GM23338 (cell line): ENCODE results near the gene CFAP141. TPM values are rescaled to one million over a fixed set of nuclear protein-coding genes. Genes with fewer than 3 reads are reported as not detected.

Experiments
- ATAC-seq: fragments of 200-7000 bp; cut with Tn5 transposase; 3 replicates; pipeline ENCODE4 v1.9.1; 2020
- DNase-seq: peaks from one replicate; pipeline ENCODE4 v3.0.0-alpha.2; 2015; ENCODE audit warnings: low spot score
- H2AFZ ChIP-seq: fragments of 200-600 bp; sonication (generic); 2 replicates; pipeline ENCODE4 v1.8.0; 2016; ENCODE audit warnings: antibody characterized with exemption, mild to moderate bottlenecking, moderate library complexity
- H3F3A ChIP-seq: fragments of 200-600 bp; sonication (generic); replicated peaks from 2 replicates; pipeline ENCODE4 v1.8.0; 2017; ENCODE audit warnings: antibody characterized with exemption, mixed run types, low read depth
- H3K27ac ChIP-seq: fragments of 200-600 bp; sonication (generic); 2 replicates; pipeline ENCODE4 v1.6.1; 2016; ENCODE audit warnings: low read depth
- H3K27me3 ChIP-seq: fragments of 200-600 bp; sonication (generic); 2 replicates; pipeline ENCODE4 v1.8.0; 2016; ENCODE audit warnings: mild to moderate bottlenecking, mixed run types, moderate library complexity; ENCODE audit not compliant: insufficient read depth
- H3K36me3 ChIP-seq: fragments of 200-600 bp; sonication (generic); 2 replicates; pipeline ENCODE4 v1.8.0; 2016; ENCODE audit warnings: mild to moderate bottlenecking; ENCODE audit not compliant: insufficient read depth
- H3K4me1 ChIP-seq: fragments of 200-600 bp; sonication (generic); 2 replicates; pipeline ENCODE4 v1.8.0; 2016; ENCODE audit warnings: mild to moderate bottlenecking, moderate library complexity; ENCODE audit not compliant: insufficient read depth
- H3K4me2 ChIP-seq: fragments of 200-600 bp; sonication (generic); 2 replicates; pipeline ENCODE4 v1.7.1; 2017; ENCODE audit warnings: mixed run types
- H3K4me3 ChIP-seq: fragments of 200-600 bp; sonication (generic); 2 replicates; pipeline ENCODE4 v1.6.1; 2016; ENCODE audit warnings: mixed run types
- H3K79me2 ChIP-seq: fragments of 200-600 bp; sonication (generic); replicated peaks from 2 replicates; pipeline ENCODE4 v1.8.0; 2017; ENCODE audit warnings: mild to moderate bottlenecking; ENCODE audit not compliant: insufficient read depth
- H3K9me2 ChIP-seq: fragments of 200-600 bp; sonication (generic); 2 replicates; pipeline ENCODE4 v1.8.0; 2017; ENCODE audit not compliant: insufficient read depth
- H4K20me1 ChIP-seq: fragments of 200-600 bp; sonication (generic); replicated peaks from 2 replicates; pipeline ENCODE4 v1.8.0; 2017; ENCODE audit warnings: mild to moderate bottlenecking; ENCODE audit not compliant: insufficient read depth
- H3K27ac Mint-ChIP-seq: 2 replicates; pipeline ENCODE4 v1.8.0; 2020; ENCODE audit warnings: inconsistent platforms, mild to moderate bottlenecking, moderate library complexity, mixed read lengths
- H3K27me3 Mint-ChIP-seq: 3 replicates; pipeline ENCODE4 v1.8.0; 2022; ENCODE audit warnings: low read depth, mild to moderate bottlenecking, moderate library complexity, mixed read lengths, inconsistent platforms; ENCODE audit not compliant: insufficient read depth, poor library complexity
- H3K36me3 Mint-ChIP-seq: 3 replicates; pipeline ENCODE4 v1.8.0; 2021; ENCODE audit warnings: low read depth, mild to moderate bottlenecking, inconsistent platforms, moderate library complexity, mixed read lengths
- H3K4me1 Mint-ChIP-seq: 3 replicates; pipeline ENCODE4 v1.8.0; 2020; ENCODE audit warnings: mild to moderate bottlenecking, inconsistent platforms, mixed read lengths
- H3K4me3 Mint-ChIP-seq: 3 replicates; pipeline ENCODE4 v1.8.0; 2021; ENCODE audit warnings: moderate library complexity, mild to moderate bottlenecking, inconsistent platforms, mixed read lengths
- H3K9me3 Mint-ChIP-seq: 3 replicates; pipeline ENCODE4 v1.8.0; 2020; ENCODE audit warnings: moderate library complexity, mild to moderate bottlenecking, inconsistent platforms, mixed read lengths
- CREB1 ChIP-seq: fragments of 250-450 bp; sonication (Bioruptor Pico); IDR thresholded peaks from 2 replicates; pipeline ENCODE4 v1.5.0; 2020; ENCODE audit warnings: low read depth, mild to moderate bottlenecking, moderate library complexity
- EZH2 ChIP-seq: fragments of 200-600 bp; sonication (generic); IDR thresholded peaks from one replicate; pipeline ENCODE4 v1.8.0; 2017; ENCODE audit warnings: antibody characterized with exemption, mild to moderate bottlenecking, low read depth; ENCODE audit not compliant: unreplicated experiment
- EZH2phosphoT487 ChIP-seq: fragments of 200-600 bp; sonication (generic); IDR thresholded peaks from one replicate; pipeline ENCODE4 v1.8.1; 2018; ENCODE audit warnings: antibody characterized with exemption; ENCODE audit not compliant: unreplicated experiment
- JUNB ChIP-seq: IDR thresholded peaks from one replicate; pipeline ENCODE4 v1.6.1; 2016; ENCODE audit warnings: antibody characterized with exemption; ENCODE audit not compliant: unreplicated experiment
- POLR2AphosphoS5 ChIP-seq: IDR thresholded peaks from 2 replicates; pipeline ENCODE4 v1.6.1; 2016; ENCODE audit warnings: antibody characterized with exemption, low read depth
- STAT1 ChIP-seq: IDR thresholded peaks from one replicate; pipeline ENCODE4 v1.6.1; 2016; ENCODE audit warnings: antibody characterized with exemption; ENCODE audit not compliant: unreplicated experiment
- ZNF114 ChIP-seq: fragments of 250-450 bp; sonication (Bioruptor Pico); IDR thresholded peaks from 2 replicates; pipeline ENCODE4 v1.5.0; 2020; ENCODE audit warnings: mild to moderate bottlenecking, moderate library complexity
- ZNF331 ChIP-seq: fragments of 250-450 bp; sonication (Bioruptor Pico); IDR thresholded peaks from 2 replicates; pipeline ENCODE4 v1.5.0; 2020; ENCODE audit warnings: low read depth, mild to moderate bottlenecking, moderate library complexity
- polyA plus RNA-seq: library from polyadenylated mRNA; unstranded; fragments of >200 nt; fragmentation: Nextera tagmentation; extraction: Ambion mirVana; gene quantifications from 2 replicates; pipeline ENCODE4 v1.2.1, GENCODE V29; 2016
- total RNA-seq: library from RNA; depleted of rRNA; stranded (reverse); fragments of >200 nt; shearing (Covaris generic); gene quantifications from 2 replicates; pipeline ENCODE4 v1.2.3, GENCODE V29; 2014
- TF ChIP-seq, protein P1 (sequence below): IDR thresholded peaks from one replicate; pipeline ENCODE4 v1.6.1; 2018; ENCODE audit warnings: antibody characterized with exemption; ENCODE audit not compliant: unreplicated experiment
- TF ChIP-seq, protein P2 (sequence below), 2 experiments: fragments of 200-600 bp in 1 of 2; sonication (generic) in 1 of 2; conservative IDR thresholded peaks; 2 replicates each; pipeline versions ENCODE4 v1.5.1 to v1.6.1; 2016 to 2017; ENCODE audit warnings: antibody characterized with exemption in 2 of 2, low read depth in 2 of 2, mild to moderate bottlenecking in 2 of 2, moderate library complexity in 1 of 2
- TF ChIP-seq, protein P3 (sequence below): fragments of 250-450 bp; sonication (Bioruptor Pico); IDR thresholded peaks from 2 replicates; pipeline ENCODE4 v1.5.0; 2020; ENCODE audit warnings: mild to moderate bottlenecking, moderate library complexity
- TF ChIP-seq, protein P4 (sequence below): IDR thresholded peaks from 2 replicates; pipeline ENCODE4 v1.6.1; 2016; ENCODE audit warnings: antibody characterized with exemption

CFAP141 gene
- total and polyA plus RNA-seq, 2 experiments from 2014 or later, result not detected

- H4K20me1 ChIP-seq, result peaks cover 49% of the 10 kb centered on the region
Observed at GRCh38 chr1:154181944-154182343, 24.2 kb downstream of the CFAP141 start.

More at GRCh38 chr1:154181944-154182343, 24.2 kb downstream of the CFAP141 start:
- Mint-ChIP-seq H3K4me1 (peaks cover 67% of the 10 kb centered on the region), H3K4me3 (peak overlapping the region; percentile 100), H3K9me3 (peaks cover 4% of the 10 kb centered on the region; the same call in 1 of the 3 replicates), H3K36me3 (peaks cover 43% of the 10 kb centered on the region), H3K27ac (peak overlapping the region; percentile 97), H3K27me3 (peaks cover 8% of the 10 kb centered on the region)
- DNase-seq, result no peak
- ATAC-seq, result no peak
- peaks cover 60% of the 10 kb centered on the region for H3K79me2 ChIP-seq
- peaks cover 60% of the 10 kb centered on the region for H3K4me1 ChIP-seq
- peak overlapping the region; percentile 88 for H3K4me3 ChIP-seq
- no peaks in the 10 kb centered on the region for H3K27me3 ChIP-seq
- peaks cover 10% of the 10 kb centered on the region; the same call in 1 of the 2 replicates for H3K36me3 ChIP-seq
- H3K27ac ChIP-seq, result peak overlapping the region; percentile 88
- H3F3A ChIP-seq, result peaks cover 6% of the 10 kb centered on the region
- no peak overlapping the region for H2AFZ ChIP-seq
- peak overlapping the region; percentile 85 for H3K4me2 ChIP-seq
- TF ChIP-seq ZNF114 (no peak), EZH2phosphoT487 (no peak), JUNB (no peak), POLR2AphosphoS5 (no peak), ZNF331 (CRISPR knock-in tag) (no peak), STAT1 (no peak), EZH2 (no peak), CREB1 (CRISPR knock-in tag) (no peak)
- TF ChIP-seq, protein P1, sequence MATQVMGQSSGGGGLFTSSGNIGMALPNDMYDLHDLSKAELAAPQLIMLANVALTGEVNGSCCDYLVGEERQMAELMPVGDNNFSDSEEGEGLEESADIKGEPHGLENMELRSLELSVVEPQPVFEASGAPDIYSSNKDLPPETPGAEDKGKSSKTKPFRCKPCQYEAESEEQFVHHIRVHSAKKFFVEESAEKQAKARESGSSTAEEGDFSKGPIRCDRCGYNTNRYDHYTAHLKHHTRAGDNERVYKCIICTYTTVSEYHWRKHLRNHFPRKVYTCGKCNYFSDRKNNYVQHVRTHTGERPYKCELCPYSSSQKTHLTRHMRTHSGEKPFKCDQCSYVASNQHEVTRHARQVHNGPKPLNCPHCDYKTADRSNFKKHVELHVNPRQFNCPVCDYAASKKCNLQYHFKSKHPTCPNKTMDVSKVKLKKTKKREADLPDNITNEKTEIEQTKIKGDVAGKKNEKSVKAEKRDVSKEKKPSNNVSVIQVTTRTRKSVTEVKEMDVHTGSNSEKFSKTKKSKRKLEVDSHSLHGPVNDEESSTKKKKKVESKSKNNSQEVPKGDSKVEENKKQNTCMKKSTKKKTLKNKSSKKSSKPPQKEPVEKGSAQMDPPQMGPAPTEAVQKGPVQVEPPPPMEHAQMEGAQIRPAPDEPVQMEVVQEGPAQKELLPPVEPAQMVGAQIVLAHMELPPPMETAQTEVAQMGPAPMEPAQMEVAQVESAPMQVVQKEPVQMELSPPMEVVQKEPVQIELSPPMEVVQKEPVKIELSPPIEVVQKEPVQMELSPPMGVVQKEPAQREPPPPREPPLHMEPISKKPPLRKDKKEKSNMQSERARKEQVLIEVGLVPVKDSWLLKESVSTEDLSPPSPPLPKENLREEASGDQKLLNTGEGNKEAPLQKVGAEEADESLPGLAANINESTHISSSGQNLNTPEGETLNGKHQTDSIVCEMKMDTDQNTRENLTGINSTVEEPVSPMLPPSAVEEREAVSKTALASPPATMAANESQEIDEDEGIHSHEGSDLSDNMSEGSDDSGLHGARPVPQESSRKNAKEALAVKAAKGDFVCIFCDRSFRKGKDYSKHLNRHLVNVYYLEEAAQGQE, result no peak
- TF ChIP-seq, protein P2, sequence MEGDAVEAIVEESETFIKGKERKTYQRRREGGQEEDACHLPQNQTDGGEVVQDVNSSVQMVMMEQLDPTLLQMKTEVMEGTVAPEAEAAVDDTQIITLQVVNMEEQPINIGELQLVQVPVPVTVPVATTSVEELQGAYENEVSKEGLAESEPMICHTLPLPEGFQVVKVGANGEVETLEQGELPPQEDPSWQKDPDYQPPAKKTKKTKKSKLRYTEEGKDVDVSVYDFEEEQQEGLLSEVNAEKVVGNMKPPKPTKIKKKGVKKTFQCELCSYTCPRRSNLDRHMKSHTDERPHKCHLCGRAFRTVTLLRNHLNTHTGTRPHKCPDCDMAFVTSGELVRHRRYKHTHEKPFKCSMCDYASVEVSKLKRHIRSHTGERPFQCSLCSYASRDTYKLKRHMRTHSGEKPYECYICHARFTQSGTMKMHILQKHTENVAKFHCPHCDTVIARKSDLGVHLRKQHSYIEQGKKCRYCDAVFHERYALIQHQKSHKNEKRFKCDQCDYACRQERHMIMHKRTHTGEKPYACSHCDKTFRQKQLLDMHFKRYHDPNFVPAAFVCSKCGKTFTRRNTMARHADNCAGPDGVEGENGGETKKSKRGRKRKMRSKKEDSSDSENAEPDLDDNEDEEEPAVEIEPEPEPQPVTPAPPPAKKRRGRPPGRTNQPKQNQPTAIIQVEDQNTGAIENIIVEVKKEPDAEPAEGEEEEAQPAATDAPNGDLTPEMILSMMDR (conservative IDR thresholded peaks at IDR 0.05; ENCODE audit: low read depth in 2 of 2), result no peak
- TF ChIP-seq, protein P3, sequence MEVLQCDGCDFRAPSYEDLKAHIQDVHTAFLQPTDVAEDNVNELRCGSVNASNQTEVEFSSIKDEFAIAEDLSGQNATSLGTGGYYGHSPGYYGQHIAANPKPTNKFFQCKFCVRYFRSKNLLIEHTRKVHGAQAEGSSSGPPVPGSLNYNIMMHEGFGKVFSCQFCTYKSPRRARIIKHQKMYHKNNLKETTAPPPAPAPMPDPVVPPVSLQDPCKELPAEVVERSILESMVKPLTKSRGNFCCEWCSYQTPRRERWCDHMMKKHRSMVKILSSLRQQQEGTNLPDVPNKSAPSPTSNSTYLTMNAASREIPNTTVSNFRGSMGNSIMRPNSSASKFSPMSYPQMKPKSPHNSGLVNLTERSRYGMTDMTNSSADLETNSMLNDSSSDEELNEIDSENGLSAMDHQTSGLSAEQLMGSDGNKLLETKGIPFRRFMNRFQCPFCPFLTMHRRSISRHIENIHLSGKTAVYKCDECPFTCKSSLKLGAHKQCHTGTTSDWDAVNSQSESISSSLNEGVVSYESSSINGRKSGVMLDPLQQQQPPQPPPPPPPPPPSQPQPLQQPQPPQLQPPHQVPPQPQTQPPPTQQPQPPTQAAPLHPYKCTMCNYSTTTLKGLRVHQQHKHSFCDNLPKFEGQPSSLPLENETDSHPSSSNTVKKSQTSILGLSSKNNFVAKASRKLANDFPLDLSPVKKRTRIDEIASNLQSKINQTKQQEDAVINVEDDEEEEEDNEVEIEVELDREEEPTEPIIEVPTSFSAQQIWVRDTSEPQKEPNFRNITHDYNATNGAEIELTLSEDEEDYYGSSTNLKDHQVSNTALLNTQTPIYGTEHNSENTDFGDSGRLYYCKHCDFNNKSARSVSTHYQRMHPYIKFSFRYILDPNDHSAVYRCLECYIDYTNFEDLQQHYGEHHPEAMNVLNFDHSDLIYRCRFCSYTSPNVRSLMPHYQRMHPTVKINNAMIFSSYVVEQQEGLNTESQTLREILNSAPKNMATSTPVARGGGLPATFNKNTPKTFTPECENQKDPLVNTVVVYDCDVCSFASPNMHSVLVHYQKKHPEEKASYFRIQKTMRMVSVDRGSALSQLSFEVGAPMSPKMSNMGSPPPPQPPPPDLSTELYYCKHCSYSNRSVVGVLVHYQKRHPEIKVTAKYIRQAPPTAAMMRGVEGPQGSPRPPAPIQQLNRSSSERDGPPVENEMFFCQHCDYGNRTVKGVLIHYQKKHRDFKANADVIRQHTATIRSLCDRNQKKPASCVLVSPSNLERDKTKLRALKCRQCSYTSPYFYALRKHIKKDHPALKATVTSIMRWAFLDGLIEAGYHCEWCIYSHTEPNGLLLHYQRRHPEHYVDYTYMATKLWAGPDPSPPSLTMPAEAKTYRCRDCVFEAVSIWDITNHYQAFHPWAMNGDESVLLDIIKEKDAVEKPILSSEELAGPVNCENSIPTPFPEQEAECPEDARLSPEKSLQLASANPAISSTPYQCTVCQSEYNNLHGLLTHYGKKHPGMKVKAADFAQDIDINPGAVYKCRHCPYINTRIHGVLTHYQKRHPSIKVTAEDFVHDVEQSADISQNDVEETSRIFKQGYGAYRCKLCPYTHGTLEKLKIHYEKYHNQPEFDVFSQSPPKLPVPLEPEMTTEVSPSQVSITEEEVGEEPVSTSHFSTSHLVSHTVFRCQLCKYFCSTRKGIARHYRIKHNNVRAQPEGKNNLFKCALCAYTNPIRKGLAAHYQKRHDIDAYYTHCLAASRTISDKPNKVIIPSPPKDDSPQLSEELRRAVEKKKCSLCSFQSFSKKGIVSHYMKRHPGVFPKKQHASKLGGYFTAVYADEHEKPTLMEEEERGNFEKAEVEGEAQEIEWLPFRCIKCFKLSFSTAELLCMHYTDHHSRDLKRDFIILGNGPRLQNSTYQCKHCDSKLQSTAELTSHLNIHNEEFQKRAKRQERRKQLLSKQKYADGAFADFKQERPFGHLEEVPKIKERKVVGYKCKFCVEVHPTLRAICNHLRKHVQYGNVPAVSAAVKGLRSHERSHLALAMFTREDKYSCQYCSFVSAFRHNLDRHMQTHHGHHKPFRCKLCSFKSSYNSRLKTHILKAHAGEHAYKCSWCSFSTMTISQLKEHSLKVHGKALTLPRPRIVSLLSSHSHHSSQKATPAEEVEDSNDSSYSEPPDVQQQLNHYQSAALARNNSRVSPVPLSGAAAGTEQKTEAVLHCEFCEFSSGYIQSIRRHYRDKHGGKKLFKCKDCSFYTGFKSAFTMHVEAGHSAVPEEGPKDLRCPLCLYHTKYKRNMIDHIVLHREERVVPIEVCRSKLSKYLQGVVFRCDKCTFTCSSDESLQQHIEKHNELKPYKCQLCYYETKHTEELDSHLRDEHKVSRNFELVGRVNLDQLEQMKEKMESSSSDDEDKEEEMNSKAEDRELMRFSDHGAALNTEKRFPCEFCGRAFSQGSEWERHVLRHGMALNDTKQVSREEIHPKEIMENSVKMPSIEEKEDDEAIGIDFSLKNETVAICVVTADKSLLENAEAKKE (CRISPR knock-in tag), result no peak
- TF ChIP-seq, protein P4, sequence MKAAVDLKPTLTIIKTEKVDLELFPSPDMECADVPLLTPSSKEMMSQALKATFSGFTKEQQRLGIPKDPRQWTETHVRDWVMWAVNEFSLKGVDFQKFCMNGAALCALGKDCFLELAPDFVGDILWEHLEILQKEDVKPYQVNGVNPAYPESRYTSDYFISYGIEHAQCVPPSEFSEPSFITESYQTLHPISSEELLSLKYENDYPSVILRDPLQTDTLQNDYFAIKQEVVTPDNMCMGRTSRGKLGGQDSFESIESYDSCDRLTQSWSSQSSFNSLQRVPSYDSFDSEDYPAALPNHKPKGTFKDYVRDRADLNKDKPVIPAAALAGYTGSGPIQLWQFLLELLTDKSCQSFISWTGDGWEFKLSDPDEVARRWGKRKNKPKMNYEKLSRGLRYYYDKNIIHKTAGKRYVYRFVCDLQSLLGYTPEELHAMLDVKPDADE, result no peak
- H3K9me2 ChIP-seq, result no peaks in the 10 kb centered on the region
